GM12865 (cell line): ENCODE measurements around the gene PARN.

Source experiments
- DNase-seq: peaks from one replicate; pipeline ENCODE4 v3.0.0; 2010; ENCODE audit warnings: low read depth
- H3K4me3 ChIP-seq: 2 replicates; pipeline ENCODE4 v1.5.1; 2011; ENCODE audit warnings: mild to moderate bottlenecking, low read depth, low read length, control low read depth
- CTCF ChIP-seq: IDR thresholded peaks from 2 replicates; pipeline ENCODE4 v1.5.1; 2011; ENCODE audit warnings: low read length, control low read depth, low read depth, inconsistent platforms; ENCODE audit not compliant: insufficient read depth; ENCODE audit errors: missing control alignments

Gene PARN

GRCh38 chr16:14522671-14523070, 107.4 kb downstream of the PARN start:
- H3K4me3 ChIP-seq, result no peak overlapping the region
- no peak for TF ChIP-seq CTCF
- DNase-seq, result no peak

- DNase-seq, result no peak
- no peak overlapping the region for H3K4me3 ChIP-seq
- TF ChIP-seq CTCF, result no peak
These were observed 109.3 kb downstream of the PARN start for GRCh38 chr16:14520753-14521152.

GRCh38 chr16:14514967-14515366, 115.1 kb downstream of the PARN start:
- no peak overlapping the region for H3K4me3 ChIP-seq
- no peak for DNase-seq
- TF ChIP-seq CTCF, result no peak

- DNase-seq, result no peak
- TF ChIP-seq CTCF, result no peak
- H3K4me3 ChIP-seq, result no peak overlapping the region
These were observed 116.5 kb downstream of the PARN start for GRCh38 chr16:14513389-14514107.

- no peak for DNase-seq
- H3K4me3 ChIP-seq, result no peak overlapping the region
These were observed 118.3 kb downstream of the PARN start for GRCh38 chr16:14511800-14512135.

GRCh38 chr16:14510939-14511799, 118.9 kb downstream of the PARN start:
- DNase-seq, result no peak
- TF ChIP-seq CTCF, result no peak
- H3K4me3 ChIP-seq, result no peak overlapping the region

More at GRCh38 chr16:14511800-14512135, 118.3 kb downstream of the PARN start:
- no peak for TF ChIP-seq CTCF

GRCh38 chr16:14510581-14510938, 119.5 kb downstream of the PARN start:
- DNase-seq, result no peak
- no peak for TF ChIP-seq CTCF
- H3K4me3 ChIP-seq, result no peak overlapping the region
